B cell (primary cell): ENCODE data around the gene KRR1.

Experiments
- CTCF ChIP-seq: fragments of 200-600 bp; IDR thresholded peaks from one replicate; pipeline ENCODE4 v1.8.0; 2022; ENCODE audit warnings: antibody characterized with exemption, mild to moderate bottlenecking
- EZH2 ChIP-seq: IDR thresholded peaks from 2 replicates; pipeline ENCODE4 v1.6.1; 2012; ENCODE audit warnings: borderline replicate concordance, low read depth, mild to moderate bottlenecking, moderate library complexity, low read length; ENCODE audit not compliant: insufficient read depth, poor library complexity, severe bottlenecking

DNA sequence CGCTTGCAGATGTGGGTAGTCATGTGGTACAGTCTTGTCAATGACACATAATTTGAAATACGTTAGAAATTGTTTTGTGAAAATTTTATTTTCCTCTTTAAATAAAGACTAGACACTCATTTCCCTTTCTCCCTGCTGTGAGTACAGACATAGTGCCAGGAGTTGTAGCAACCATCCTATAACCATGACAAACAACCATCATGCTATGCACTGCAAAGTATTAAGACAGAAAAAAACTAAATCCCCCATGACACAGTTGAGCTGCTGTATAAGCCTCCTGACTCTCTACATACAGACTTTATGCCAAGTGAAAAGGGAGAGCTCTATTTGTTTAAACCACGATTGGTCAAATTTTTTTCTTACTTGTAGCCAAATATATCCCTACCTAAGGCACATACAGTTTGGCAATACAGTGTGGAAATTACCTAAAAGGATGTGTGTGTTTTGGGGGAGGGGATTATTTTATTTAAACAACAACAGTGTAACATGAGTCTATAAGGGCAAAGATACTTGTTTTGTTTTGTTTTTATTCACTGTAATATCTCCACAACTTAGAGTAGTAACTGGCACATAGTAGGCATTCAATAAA lies 45.0 kb upstream of the KRR1 start:
- TF ChIP-seq CTCF (no peak), EZH2 (no peak)
